Astrocyte of the cerebellum (primary cell): ENCODE data around the gene HIVEP1.

Experiments used
- DNase-seq: peaks from one replicate; pipeline ENCODE4 v3.0.0-alpha.2; 2011; ENCODE audit warnings: low read depth
- H3K4me3 ChIP-seq: 2 replicates; pipeline ENCODE4 v1.5.1; 2011; ENCODE audit warnings: mild to moderate bottlenecking, low read depth, low read length, moderate library complexity
- in situ Hi-C: cut with HindIII; loops from 2 replicates; pipeline ENCODE4 v1.10.0; 2017; ENCODE audit warnings: low sequenced_read_pairs
- TF ChIP-seq, protein P1 (sequence below): IDR thresholded peaks from 2 replicates; pipeline ENCODE4 v1.5.1; 2012; ENCODE audit warnings: low read length, low read depth, moderate library complexity, mild to moderate bottlenecking; ENCODE audit errors: missing control alignments

The HIVEP1 gene

GRCh38 chr6:11999246-11999645 is 12.9 kb upstream of the HIVEP1 start:
- in situ Hi-C loops = no loop called here
- TF ChIP-seq, protein P1, sequence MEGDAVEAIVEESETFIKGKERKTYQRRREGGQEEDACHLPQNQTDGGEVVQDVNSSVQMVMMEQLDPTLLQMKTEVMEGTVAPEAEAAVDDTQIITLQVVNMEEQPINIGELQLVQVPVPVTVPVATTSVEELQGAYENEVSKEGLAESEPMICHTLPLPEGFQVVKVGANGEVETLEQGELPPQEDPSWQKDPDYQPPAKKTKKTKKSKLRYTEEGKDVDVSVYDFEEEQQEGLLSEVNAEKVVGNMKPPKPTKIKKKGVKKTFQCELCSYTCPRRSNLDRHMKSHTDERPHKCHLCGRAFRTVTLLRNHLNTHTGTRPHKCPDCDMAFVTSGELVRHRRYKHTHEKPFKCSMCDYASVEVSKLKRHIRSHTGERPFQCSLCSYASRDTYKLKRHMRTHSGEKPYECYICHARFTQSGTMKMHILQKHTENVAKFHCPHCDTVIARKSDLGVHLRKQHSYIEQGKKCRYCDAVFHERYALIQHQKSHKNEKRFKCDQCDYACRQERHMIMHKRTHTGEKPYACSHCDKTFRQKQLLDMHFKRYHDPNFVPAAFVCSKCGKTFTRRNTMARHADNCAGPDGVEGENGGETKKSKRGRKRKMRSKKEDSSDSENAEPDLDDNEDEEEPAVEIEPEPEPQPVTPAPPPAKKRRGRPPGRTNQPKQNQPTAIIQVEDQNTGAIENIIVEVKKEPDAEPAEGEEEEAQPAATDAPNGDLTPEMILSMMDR = no peak
- DNase-seq = no peak
- H3K4me3 ChIP-seq = no peak overlapping the region

GRCh38 chr6:12000174-12000573 is 11.9 kb upstream of the HIVEP1 start:
- in situ Hi-C loops = no loop called here
- TF ChIP-seq, protein P1 = no peak
- no peak for DNase-seq

GRCh38 chr6:12001004-12001705 is 11.0 kb upstream of the HIVEP1 start:
- no peak for DNase-seq
- in situ Hi-C loops = no loop called here
- TF ChIP-seq, protein P1 = no peak
- no peak overlapping the region for H3K4me3 ChIP-seq

More at GRCh38 chr6:12000174-12000573, 11.9 kb upstream of the HIVEP1 start:
- no peak overlapping the region for H3K4me3 ChIP-seq

- no peak overlapping the region for H3K4me3 ChIP-seq
- no peak for DNase-seq
- TF ChIP-seq, protein P1 = no peak
- in situ Hi-C loops = no loop called here
Observed at GRCh38 chr6:12001706-12002435, 10.2 kb upstream of the HIVEP1 start.

DNA sequence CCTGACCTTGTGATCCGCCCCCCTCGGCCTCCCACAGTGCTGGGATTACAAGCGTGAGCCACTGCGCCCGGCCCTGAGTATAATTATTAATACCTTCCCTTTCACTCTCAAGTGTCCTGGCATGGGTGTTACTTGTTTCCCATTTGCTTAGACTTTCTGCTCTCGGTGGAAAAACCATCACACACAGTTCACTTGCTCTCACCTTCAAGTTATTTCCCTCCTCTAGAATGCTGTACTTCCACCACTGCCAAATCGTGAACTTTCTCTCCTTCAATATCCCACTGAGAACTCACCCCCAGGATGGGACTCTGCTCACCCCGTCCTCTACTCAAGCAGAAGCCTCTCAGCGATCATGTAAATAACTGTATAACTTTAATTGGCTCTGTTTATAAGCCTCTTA is 4.6 kb upstream of the HIVEP1 start:
- no peak overlapping the region for H3K4me3 ChIP-seq
- in situ Hi-C loops = no loop called here

GRCh38 chr6:12007887-12008286 is 4.2 kb upstream of the HIVEP1 start:
- in situ Hi-C loops = no loop called here
- H3K4me3 ChIP-seq = peak overlapping the region; percentile 56
- TF ChIP-seq, protein P1 = no peak
- DNase-seq = no peak

More for the DNA sequence above, 4.6 kb upstream of the HIVEP1 start:
- DNase-seq = no peak
- TF ChIP-seq, protein P1 = no peak
